B cell (primary cell): ENCODE measurements around the gene RCSD1. TPM values are rescaled to one million over a fixed set of nuclear protein-coding genes. Genes with fewer than 3 reads are reported as not detected.
A peak's percentile ranks its signal among the peaks of the same experiment; 100 is the strongest.

Source experiments
- ATAC-seq: fragments of 200-7000 bp; cut with Tn5 transposase; one replicate; pipeline ENCODE4 v1.10.0; 2021; ENCODE audit warnings: low read depth, mild to moderate bottlenecking, moderate number of reproducible peaks, moderate library complexity
- CTCF ChIA-PET: fragments of 350-600 bp; sonication (Branson Sonifier 250); formaldehyde crosslinking; loops from one replicate; lab custom pipeline; 2021; ENCODE audit warnings: antibody characterized with exemption, inconsistent platforms; lab: Charles Lee
- POLR2A ChIA-PET: fragments of 350-600 bp; sonication (Branson Sonifier 250); formaldehyde crosslinking; loops from one replicate; lab custom pipeline; 2021; ENCODE audit warnings: antibody characterized with exemption; lab: Charles Lee
- DNase-seq: peaks from one replicate; pipeline ENCODE4 v3.0.0; 2013
- H2AFZ ChIP-seq: 2 replicates; pipeline ENCODE4 v1.6.1; 2012; ENCODE audit warnings: mild to moderate bottlenecking, low read depth, low read length; ENCODE audit not compliant: insufficient read depth, poor library complexity, severe bottlenecking
- H3K27ac ChIP-seq, 2 donors: 1 replicate in 1 of 2; 2 replicates in 1 of 2; pipeline ENCODE4 v1.5.1; 2012 to 2013; ENCODE audit warnings: low read length in 2 of 2, mild to moderate bottlenecking in 2 of 2, moderate library complexity in 1 of 2
- H3K27me3 ChIP-seq, 4 experiments: fragments of 200-600 bp in 1 of 4; sonication (generic) in 1 of 4; replicated peaks in 1 of 4; 1 replicate in 2 of 4; 2 replicates in 2 of 4; pipeline versions ENCODE4 v1.6.1 to v1.7.0; 2013 to 2016; ENCODE audit warnings: low read length in 3 of 4, mild to moderate bottlenecking in 2 of 4, mixed read lengths in 1 of 4, moderate library complexity in 1 of 4; ENCODE audit not compliant: insufficient read depth in 4 of 4, control insufficient read depth in 3 of 4; ENCODE audit errors: control extremely low read depth in 1 of 4
- H3K36me3 ChIP-seq, 2 experiments: replicated peaks in 1 of 2; 1 replicate in 1 of 2; 2 replicates in 1 of 2; pipeline versions ENCODE4 v1.6.1 to v1.7.1; 2013; ENCODE audit warnings: low read length in 1 of 2; ENCODE audit not compliant: insufficient read depth in 2 of 2, control insufficient read depth in 1 of 2; ENCODE audit errors: control extremely low read depth in 1 of 2, extremely low read depth in 1 of 2
- H3K4me1 ChIP-seq, 2 donors: fragments of 200-600 bp in 1 of 2; sonication (generic) in 1 of 2; 1 replicate in 1 of 2; 2 replicates in 1 of 2; pipeline versions ENCODE4 v1.5.1 to v1.6.1; 2013 to 2017; ENCODE audit warnings: low read length in 2 of 2; ENCODE audit not compliant: control insufficient read depth in 2 of 2, insufficient read depth in 2 of 2
- H3K4me2 ChIP-seq: replicated peaks from 2 replicates; pipeline ENCODE3; 2012; ENCODE audit warnings: mild to moderate bottlenecking, low read depth, low read length; ENCODE audit not compliant: poor library complexity, severe bottlenecking
- H3K4me3 ChIP-seq, 5 experiments: fragments of 200-600 bp in 1 of 5; sonication (generic) in 1 of 5; 1 replicate in 3 of 5; 2 replicates in 2 of 5; pipeline versions ENCODE4 v1.5.1 to v1.7.0; 2011 to 2016; ENCODE audit warnings: low read length in 4 of 5, mild to moderate bottlenecking in 4 of 5, low read depth in 2 of 5, control low read depth in 1 of 5, moderate library complexity in 1 of 5; ENCODE audit not compliant: insufficient read depth in 1 of 5; ENCODE audit errors: control extremely low read depth in 1 of 5, extremely low read depth in 1 of 5
- H3K79me2 ChIP-seq: fragments of 200-600 bp; sonication (generic); one replicate; pipeline ENCODE4 v1.6.0; 2016; ENCODE audit warnings: low read length; ENCODE audit not compliant: control insufficient read depth, insufficient read depth
- H3K9ac ChIP-seq: fragments of 200-600 bp; sonication (generic); 2 replicates; pipeline ENCODE4 v1.6.1; 2017; ENCODE audit warnings: mild to moderate bottlenecking, low read length, moderate library complexity
- H3K9me3 ChIP-seq, 3 donors: one replicate each; pipeline versions ENCODE4 v1.6.1 to v1.7.1; 2013; ENCODE audit warnings: low read length in 2 of 3; ENCODE audit not compliant: control insufficient read depth in 2 of 3, insufficient read depth in 1 of 3; ENCODE audit errors: control extremely low read depth in 1 of 3
- H4K20me1 ChIP-seq: 2 replicates; pipeline ENCODE4 v1.6.0; 2012; ENCODE audit warnings: mild to moderate bottlenecking, low read length; ENCODE audit not compliant: insufficient read depth, control insufficient read depth, poor library complexity, severe bottlenecking
- H3K27ac Mint-ChIP-seq: one replicate; pipeline ENCODE4 v1.8.0; 2021; ENCODE audit warnings: mixed read lengths
- H3K27me3 Mint-ChIP-seq: one replicate; pipeline ENCODE4 v1.8.0; 2021; ENCODE audit warnings: mixed read lengths
- H3K4me1 Mint-ChIP-seq: one replicate; pipeline ENCODE4 v1.8.0; 2021; ENCODE audit warnings: mixed read lengths
- H3K4me3 Mint-ChIP-seq: one replicate; pipeline ENCODE4 v1.8.0; 2021; ENCODE audit warnings: mixed read lengths
- H3K9me3 Mint-ChIP-seq: one replicate; pipeline ENCODE4 v1.8.0; 2022; ENCODE audit warnings: mixed read lengths; ENCODE audit not compliant: insufficient read depth
- EZH2 ChIP-seq: IDR thresholded peaks from 2 replicates; pipeline ENCODE4 v1.6.1; 2012; ENCODE audit warnings: borderline replicate concordance, low read depth, mild to moderate bottlenecking, moderate library complexity, low read length; ENCODE audit not compliant: insufficient read depth, poor library complexity, severe bottlenecking
- WGBS: methylation state at CpG from one replicate; pipeline ENCODE4 v1.1.5; 2013; ENCODE audit warnings: missing lambda C conversion rate; ENCODE audit not compliant: insufficient coverage; 5-methylcytosine and 5-hydroxymethylcytosine counted together
- intact Hi-C: fragments of 100-400 bp; cut with micrococcal nuclease; formaldehyde crosslinking; loops from one replicate; pipeline ENCODE4 v1.10.0; 2022
- polyA plus RNA-seq: library from polyadenylated mRNA; depleted of rRNA; stranded (reverse); fragments of >200 nt; gene quantifications from 2 replicates; pipeline ENCODE4 v1.2.3, GENCODE V29; 2012
- total RNA-seq, 2 donors: library from RNA; stranded (reverse); fragments of 120-200 nt in 1 of 2; gene quantifications; 1 replicate in 1 of 2; 2 replicates in 1 of 2; pipeline versions ENCODE4 v1.2.3 to v1.2.4, GENCODE V29; 2013 to 2022
- TF ChIP-seq, protein P1 (sequence below): fragments of 200-600 bp; IDR thresholded peaks from one replicate; pipeline ENCODE4 v1.8.0; 2022; ENCODE audit warnings: antibody characterized with exemption, mild to moderate bottlenecking

RCSD1 gene
- total and polyA plus RNA-seq, 2 donors (not counting 1 experiment from before 2014, with no cell fraction given) = 129 to 525 TPM

GRCh38 chr1:167594822-167595221, 35.2 kb upstream of the RCSD1 start:
- H3K9ac ChIP-seq = no peak overlapping the region
- no peaks in the 10 kb centered on the region for H3K9me3 ChIP-seq
- peaks cover 63% of the 10 kb centered on the region for H3K79me2 ChIP-seq
- ChIA-PET CTCF (interaction anchor here (0.8 kb wide), 1 partner anchor 93 kb away, joined by 4 read pairs; no protein-coding TSS in a partner anchor), POLR2A (no interaction called here)
- DNase-seq (no peak), ATAC-seq (no peak)
- WGBS = 57% methylated on average over 5 of the region's 6 CpGs
- TF ChIP-seq, protein P1, sequence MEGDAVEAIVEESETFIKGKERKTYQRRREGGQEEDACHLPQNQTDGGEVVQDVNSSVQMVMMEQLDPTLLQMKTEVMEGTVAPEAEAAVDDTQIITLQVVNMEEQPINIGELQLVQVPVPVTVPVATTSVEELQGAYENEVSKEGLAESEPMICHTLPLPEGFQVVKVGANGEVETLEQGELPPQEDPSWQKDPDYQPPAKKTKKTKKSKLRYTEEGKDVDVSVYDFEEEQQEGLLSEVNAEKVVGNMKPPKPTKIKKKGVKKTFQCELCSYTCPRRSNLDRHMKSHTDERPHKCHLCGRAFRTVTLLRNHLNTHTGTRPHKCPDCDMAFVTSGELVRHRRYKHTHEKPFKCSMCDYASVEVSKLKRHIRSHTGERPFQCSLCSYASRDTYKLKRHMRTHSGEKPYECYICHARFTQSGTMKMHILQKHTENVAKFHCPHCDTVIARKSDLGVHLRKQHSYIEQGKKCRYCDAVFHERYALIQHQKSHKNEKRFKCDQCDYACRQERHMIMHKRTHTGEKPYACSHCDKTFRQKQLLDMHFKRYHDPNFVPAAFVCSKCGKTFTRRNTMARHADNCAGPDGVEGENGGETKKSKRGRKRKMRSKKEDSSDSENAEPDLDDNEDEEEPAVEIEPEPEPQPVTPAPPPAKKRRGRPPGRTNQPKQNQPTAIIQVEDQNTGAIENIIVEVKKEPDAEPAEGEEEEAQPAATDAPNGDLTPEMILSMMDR = no peak
- TF ChIP-seq EZH2 = no peak
- H3K9me3 Mint-ChIP-seq = no peaks in the 10 kb centered on the region
- no peaks in the 10 kb centered on the region for H4K20me1 ChIP-seq
- H3K27ac Mint-ChIP-seq = no peak overlapping the region
- H3K4me1 ChIP-seq = peaks cover 2 to 3% of the 10 kb centered on the region in 2 donors
- H3K36me3 ChIP-seq = peaks cover 1 to 3% of the 10 kb centered on the region in 2 experiments
- H3K4me3 Mint-ChIP-seq = no peak overlapping the region
- no peaks in the 10 kb centered on the region for H3K27me3 Mint-ChIP-seq
- intact Hi-C loops = no loop called here
- no peak overlapping the region for H3K4me2 ChIP-seq
- H3K27ac ChIP-seq = no peak overlapping the region
- H3K4me3 ChIP-seq = no peak overlapping the region
- H3K27me3 ChIP-seq = no peaks in the 10 kb centered on the region
- H3K4me1 Mint-ChIP-seq = peaks cover 5% of the 10 kb centered on the region
- no peak overlapping the region for H2AFZ ChIP-seq

DNA sequence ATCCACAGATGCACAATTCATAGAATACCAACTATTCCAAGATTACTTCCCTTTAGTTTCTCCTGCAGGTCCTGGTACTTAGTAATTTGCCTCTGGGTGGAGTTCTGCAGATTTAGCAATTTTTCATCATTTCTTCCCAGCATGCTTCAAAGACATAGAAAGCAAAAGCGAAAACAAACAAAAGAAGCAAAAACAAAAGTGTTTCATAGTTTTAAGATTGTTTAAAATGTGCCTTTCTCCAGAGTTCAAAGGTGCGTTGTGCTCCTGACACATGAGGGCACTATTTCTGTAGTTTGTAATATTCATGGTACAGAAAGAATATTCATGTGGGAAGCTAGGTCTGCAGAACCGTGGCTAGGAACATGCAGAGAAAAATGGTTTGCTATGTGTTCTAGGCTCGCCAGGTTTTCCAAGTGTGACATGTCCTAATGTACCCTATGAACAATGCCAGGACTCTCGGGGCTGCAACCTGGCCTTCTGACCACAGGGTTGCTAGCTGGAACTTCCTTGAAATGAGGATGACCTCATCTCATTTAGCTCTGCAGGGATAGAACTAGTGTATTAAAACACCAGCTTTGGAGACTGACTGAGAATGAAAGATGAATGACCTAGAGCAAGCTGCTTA, 30.0 kb upstream of the RCSD1 start:
- peak; percentile 77 for DNase-seq
- intact Hi-C loops = loop anchor here (1.0 to 5.0 kb wide), 7 partner anchors 17 to 115 kb away; partner anchors contain the start of genes CREG1 and RCSD1
- Mint-ChIP-seq H3K4me1 (peaks cover 41% of the 10 kb centered on the region), H3K4me3 (peak overlapping the region; percentile 66), H3K9me3 (no peaks in the 10 kb centered on the region), H3K27me3 (no peaks in the 10 kb centered on the region), H3K27ac (peak overlapping the region; percentile 8)
- ChIA-PET CTCF (interaction anchor here (0.7 to 12.1 kb wide), 34 partner anchors 10 to 482 kb away, joined by 3 to 378 read pairs (median 10); partner anchors contain the start of genes CREG1, MPZL1 and RCSD1), POLR2A (interaction anchor here (0.6 to 6.6 kb wide), 12 partner anchors 16 to 153 kb away, joined by 3 to 136 read pairs (median 5); partner anchors contain the start of genes CREG1, MPZL1 and RCSD1)
- no peaks in the 10 kb centered on the region for H3K27me3 ChIP-seq
- peak; percentile 66 for ATAC-seq
- TF ChIP-seq, protein P1 = peak; percentile 67
- TF ChIP-seq EZH2 = no peak
- 0% methylated on average over 3 of the region's 5 CpGs for WGBS
- H3K4me2 ChIP-seq = peak overlapping the region; percentile 66
- H3K79me2 ChIP-seq = peaks cover 89% of the 10 kb centered on the region
- no peak overlapping the region for H2AFZ ChIP-seq
- H3K36me3 ChIP-seq = no peaks in the 10 kb centered on the region
- H3K4me3 ChIP-seq = no peak overlapping the region
- no peaks in the 10 kb centered on the region for H3K9me3 ChIP-seq
- H4K20me1 ChIP-seq = no peaks in the 10 kb centered on the region
- no peak overlapping the region for H3K9ac ChIP-seq
- H3K4me1 ChIP-seq = peaks cover 38 to 39% of the 10 kb centered on the region in 2 donors
- H3K27ac ChIP-seq = no peak overlapping the region
